SK-N-SH (cell line): ENCODE measurements around the gene FMN2. TPM values are rescaled to one million over a fixed set of nuclear protein-coding genes. Genes with fewer than 3 reads are reported as not detected.
A peak's percentile ranks its signal among the peaks of the same experiment; 100 is the strongest.

ENCODE experiments used
- CTCF ChIA-PET: fragments of 300-600, 350-600 bp; formaldehyde crosslinking; extraction: SDS; loops from one replicate; lab custom pipeline; 2021; lab: Yijun Ruan, JAX
- POLR2A ChIA-PET: fragments of 350-600 bp; sonication (Branson Sonifier 250); formaldehyde crosslinking; extraction: SDS; loops from one replicate; lab custom pipeline; 2020; ENCODE audit warnings: antibody characterized with exemption, inconsistent platforms; lab: Yijun Ruan, JAX
- DNase-seq: peaks from one replicate; pipeline ENCODE4 v3.0.0; 2012
- H2AFZ ChIP-seq: fragments of 200-600 bp; sonication (generic); 2 replicates; pipeline ENCODE4 v1.8.1; 2016; ENCODE audit warnings: antibody characterized with exemption, mild to moderate bottlenecking, low read depth
- H3F3A ChIP-seq: fragments of 200-600 bp; sonication (generic); replicated peaks from 2 replicates; pipeline ENCODE3; 2016; ENCODE audit warnings: antibody characterized with exemption, mild to moderate bottlenecking; ENCODE audit not compliant: insufficient read depth
- H3K27ac ChIP-seq, 2 experiments: fragments of 200-500 bp in 1 of 2; fragments of 200-600 bp in 1 of 2; sonication (Bioruptor generic) in 1 of 2; sonication (generic), shearing (Covaris generic) in 1 of 2; 2 replicates each; pipeline versions ENCODE4 v1.5.1 to v1.6.1; 2014 to 2016; ENCODE audit warnings: low read depth in 2 of 2, inconsistent platforms in 1 of 2, low read length in 1 of 2, mild to moderate bottlenecking in 1 of 2, mixed read lengths in 1 of 2
- H3K27me3 ChIP-seq: fragments of 200-600 bp; sonication (generic), shearing (Covaris generic); 2 replicates; pipeline ENCODE4 v1.6.1; 2016; ENCODE audit warnings: mixed run types; ENCODE audit not compliant: insufficient read depth
- H3K36me3 ChIP-seq, 2 experiments: fragments of 200-500 bp in 1 of 2; fragments of 200-600 bp in 1 of 2; sonication (Bioruptor generic) in 1 of 2; sonication (generic) in 1 of 2; replicated peaks in 1 of 2; 2 replicates each; pipeline versions ENCODE3 to v1.5.1; 2014 to 2016; ENCODE audit warnings: low read length in 1 of 2, mild to moderate bottlenecking in 1 of 2; ENCODE audit not compliant: insufficient read depth in 2 of 2, control insufficient read depth in 1 of 2
- H3K4me1 ChIP-seq, 2 experiments: fragments of 200-500 bp in 1 of 2; fragments of 200-600 bp in 1 of 2; sonication (Bioruptor generic) in 1 of 2; sonication (generic), shearing (Covaris generic) in 1 of 2; 2 replicates each; pipeline versions ENCODE4 v1.5.1 to v1.6.1; 2014 to 2016; ENCODE audit warnings: low read depth in 1 of 2, low read length in 1 of 2, mixed run types in 1 of 2; ENCODE audit not compliant: insufficient read depth in 2 of 2, control insufficient read depth in 1 of 2
- H3K4me2 ChIP-seq: fragments of 200-600 bp; sonication (generic), shearing (Covaris generic); 2 replicates; pipeline ENCODE4 v1.6.1; 2017; ENCODE audit warnings: mixed run types
- H3K4me3 ChIP-seq, 2 experiments: fragments of 200-500 bp in 1 of 2; fragments of 200-600 bp in 1 of 2; sonication (Bioruptor generic) in 1 of 2; sonication (generic), shearing (Covaris generic) in 1 of 2; 2 replicates each; pipeline versions ENCODE4 v1.5.1 to v1.8.1; 2014 to 2016; ENCODE audit warnings: low read depth in 2 of 2, inconsistent platforms in 1 of 2, low read length in 1 of 2, mild to moderate bottlenecking in 1 of 2, mixed read lengths in 1 of 2, moderate library complexity in 1 of 2
- H3K79me2 ChIP-seq: fragments of 200-600 bp; sonication (generic); 2 replicates; pipeline ENCODE4 v1.8.1; 2017; ENCODE audit warnings: mild to moderate bottlenecking; ENCODE audit not compliant: insufficient read depth
- H3K9ac ChIP-seq: fragments of 200-600 bp; sonication (generic); 2 replicates; pipeline ENCODE4 v1.6.1; 2017; ENCODE audit warnings: mixed run types
- H3K9me2 ChIP-seq: fragments of 200-600 bp; sonication (generic); 2 replicates; pipeline ENCODE4 v1.6.1; 2017; ENCODE audit warnings: mixed run types
- H3K9me3 ChIP-seq: fragments of 200-600 bp; sonication (generic); 2 replicates; pipeline ENCODE4 v1.6.1; 2017; ENCODE audit warnings: mixed run types, mild to moderate bottlenecking, moderate library complexity
- H4K20me1 ChIP-seq: fragments of 200-600 bp; sonication (generic); 2 replicates; pipeline ENCODE4 v1.6.1; 2017; ENCODE audit warnings: mild to moderate bottlenecking, mixed run types; ENCODE audit not compliant: insufficient read depth
- CHD2 ChIP-seq: fragments of 150-350 bp; IDR thresholded peaks from 2 replicates; pipeline ENCODE4 v1.6.1; 2018; ENCODE audit warnings: low read length; ENCODE audit not compliant: partially characterized antibody
- EP300 ChIP-seq, 2 experiments: IDR thresholded peaks; 2 replicates each; pipeline versions ENCODE4 v1.4.0 to v1.6.1; 2012; ENCODE audit warnings: borderline replicate concordance in 1 of 2, low read depth in 1 of 2, low read length in 1 of 2
- EZH2phosphoT487 ChIP-seq: fragments of 200-600 bp; sonication (generic); IDR thresholded peaks from 2 replicates; pipeline ENCODE4 v1.6.1; 2017; ENCODE audit warnings: low read depth, mixed run types, mild to moderate bottlenecking, antibody characterized with exemption, moderate library complexity, borderline replicate concordance
- FOSL2 ChIP-seq: IDR thresholded peaks from 2 replicates; pipeline ENCODE4 v1.4.0; 2012; ENCODE audit warnings: low read depth, mild to moderate bottlenecking, moderate library complexity, borderline replicate concordance
- FOXJ3 ChIP-seq: sonication (generic); formaldehyde crosslinking; IDR thresholded peaks from 2 replicates; pipeline ENCODE4 v1.5.1; 2020; ENCODE audit warnings: mild to moderate bottlenecking, missing genetic modification reagents
- FOXM1 ChIP-seq: IDR thresholded peaks from 2 replicates; pipeline ENCODE4 v1.4.0; 2012; ENCODE audit warnings: low read depth, mild to moderate bottlenecking
- GABPA ChIP-seq: IDR thresholded peaks from 2 replicates; pipeline ENCODE4 v1.4.0; 2012; ENCODE audit warnings: low read depth, mild to moderate bottlenecking
- GATA2 ChIP-seq: sonication (generic); formaldehyde crosslinking; IDR thresholded peaks from 2 replicates; pipeline ENCODE4 v1.5.0; 2020; ENCODE audit warnings: mild to moderate bottlenecking, missing genetic modification reagents
- IRF3 ChIP-seq: fragments of 150-350 bp; IDR thresholded peaks from 2 replicates; pipeline ENCODE4 v1.6.1; 2016; ENCODE audit warnings: mild to moderate bottlenecking, low read depth, low read length
- JUND ChIP-seq: IDR thresholded peaks from 2 replicates; pipeline ENCODE4 v1.4.0; 2012
- POLR2AphosphoS5 ChIP-seq: IDR thresholded peaks from 2 replicates; pipeline ENCODE4 v1.6.1; 2012; ENCODE audit warnings: low read depth, low read length
- RAD21 ChIP-seq: IDR thresholded peaks from 2 replicates; pipeline ENCODE4 v1.6.1; 2012; ENCODE audit warnings: mild to moderate bottlenecking, low read length
- RCOR1 ChIP-seq: fragments of 150-350 bp; IDR thresholded peaks from 2 replicates; pipeline ENCODE4 v1.6.1; 2017; ENCODE audit warnings: antibody characterized with exemption, low read length
- RFX5 ChIP-seq: IDR thresholded peaks from 2 replicates; pipeline ENCODE4 v1.6.1; 2012; ENCODE audit warnings: mild to moderate bottlenecking, improper control_type of control experiment, low read length
- RXRA ChIP-seq: IDR thresholded peaks from 2 replicates; pipeline ENCODE4 v1.4.0; 2012; ENCODE audit warnings: low read depth, mild to moderate bottlenecking, borderline replicate concordance
- TCF12 ChIP-seq: IDR thresholded peaks from 2 replicates; pipeline ENCODE4 v1.4.0; 2012
- TEAD4 ChIP-seq: IDR thresholded peaks from 2 replicates; pipeline ENCODE4 v1.4.0; 2012; ENCODE audit warnings: mild to moderate bottlenecking, borderline replicate concordance; ENCODE audit not compliant: insufficient read depth
- USF1 ChIP-seq: IDR thresholded peaks from 2 replicates; pipeline ENCODE4 v1.4.0; 2012; ENCODE audit warnings: low read depth, borderline replicate concordance
- USF2 ChIP-seq: fragments of 150-350 bp; IDR thresholded peaks from 2 replicates; pipeline ENCODE4 v1.6.1; 2017; ENCODE audit warnings: antibody characterized with exemption, low read length, low read depth, borderline replicate concordance
- YY1 ChIP-seq: IDR thresholded peaks from 2 replicates; pipeline ENCODE4 v1.4.0; 2012; ENCODE audit warnings: low read depth, mild to moderate bottlenecking
- WGBS: methylation state at CpG from one replicate; pipeline ENCODE4 v1.1.6; 2017; ENCODE audit warnings: low lambda C conversion rate; 5-methylcytosine and 5-hydroxymethylcytosine counted together
- polyA plus RNA-seq, 3 experiments: library from polyadenylated mRNA; depleted of rRNA; stranded (reverse); fragments of >200 nt; gene quantifications; 2 replicates each; pipeline ENCODE4 v1.2.3, GENCODE V29; 2012
- TF ChIP-seq, protein P1 (sequence below): IDR thresholded peaks from 2 replicates; pipeline ENCODE4 v1.4.0; 2012; ENCODE audit warnings: low read depth
- TF ChIP-seq, protein P2 (sequence below): IDR thresholded peaks from 2 replicates; pipeline ENCODE4; 2012
- TF ChIP-seq, protein P3 (sequence below): IDR thresholded peaks from 2 replicates; pipeline ENCODE4 v1.6.1; 2012; ENCODE audit warnings: mild to moderate bottlenecking, low read depth, low read length, moderate library complexity
- TF ChIP-seq, protein P4 (sequence below): IDR thresholded peaks from 2 replicates; pipeline ENCODE4 v1.4.0; 2012; ENCODE audit warnings: low read depth, borderline replicate concordance

The FMN2 gene
- polyA plus RNA-seq, 1 of the 3 experiments (the other 2 are of a cell fraction) = 7.2 TPM

- ChIA-PET POLR2A (interaction anchor here (0.6 kb wide), 1 partner anchor 99 kb away, joined by 3 read pairs; no protein-coding TSS in a partner anchor), CTCF (interaction anchor here (0.9 kb wide), 1 partner anchor 128 kb away, joined by 3 read pairs; no protein-coding TSS in a partner anchor)
- H3K4me1 ChIP-seq = peaks cover 4 to 14% of the 10 kb centered on the region in 2 experiments; a peak in 2 of 4 replicates
- peaks cover 43% of the 10 kb centered on the region for H3F3A ChIP-seq
- no peak overlapping the region for H3K4me3 ChIP-seq
- no peaks in the 10 kb centered on the region for H3K9me2 ChIP-seq
- H3K9me3 ChIP-seq = no peaks in the 10 kb centered on the region
- H3K27ac ChIP-seq = peak overlapping the region; percentile 71 to 93; a peak in 3 of 4 replicates
- 23% methylated on average over 3 of the region's 3 CpGs for WGBS
- H3K36me3 ChIP-seq = peaks cover 20 to 36% of the 10 kb centered on the region in 2 experiments
- H3K9ac ChIP-seq = peak overlapping the region; percentile 29; the same call in 1 of the 2 replicates
- no peaks in the 10 kb centered on the region for H3K27me3 ChIP-seq
- peak overlapping the region; percentile 44; the same call in 1 of the 2 replicates for H3K4me2 ChIP-seq
- no peak overlapping the region for H2AFZ ChIP-seq
- DNase-seq = no peak
- H4K20me1 ChIP-seq = no peaks in the 10 kb centered on the region
- peaks cover 80% of the 10 kb centered on the region for H3K79me2 ChIP-seq
- TF ChIP-seq GABPA = 0 out of 2 replicates have a peak, but pooled peaks have one; percentile 13
- peak; percentile 95 for TF ChIP-seq FOSL2
- TF ChIP-seq, protein P1, sequence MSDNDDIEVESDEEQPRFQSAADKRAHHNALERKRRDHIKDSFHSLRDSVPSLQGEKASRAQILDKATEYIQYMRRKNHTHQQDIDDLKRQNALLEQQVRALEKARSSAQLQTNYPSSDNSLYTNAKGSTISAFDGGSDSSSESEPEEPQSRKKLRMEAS = peak; percentile 33; the same call in 1 of the 2 replicates
- peak; percentile 98 for TF ChIP-seq TCF12
- no peak for TF ChIP-seq IRF3
- no peak for TF ChIP-seq RCOR1
- TF ChIP-seq, protein P2, sequence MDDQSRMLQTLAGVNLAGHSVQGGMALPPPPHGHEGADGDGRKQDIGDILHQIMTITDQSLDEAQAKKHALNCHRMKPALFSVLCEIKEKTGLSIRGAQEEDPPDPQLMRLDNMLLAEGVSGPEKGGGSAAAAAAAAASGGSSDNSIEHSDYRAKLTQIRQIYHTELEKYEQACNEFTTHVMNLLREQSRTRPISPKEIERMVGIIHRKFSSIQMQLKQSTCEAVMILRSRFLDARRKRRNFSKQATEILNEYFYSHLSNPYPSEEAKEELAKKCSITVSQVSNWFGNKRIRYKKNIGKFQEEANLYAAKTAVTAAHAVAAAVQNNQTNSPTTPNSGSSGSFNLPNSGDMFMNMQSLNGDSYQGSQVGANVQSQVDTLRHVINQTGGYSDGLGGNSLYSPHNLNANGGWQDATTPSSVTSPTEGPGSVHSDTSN = peak; percentile 91
- TF ChIP-seq USF2 = no peak
- TF ChIP-seq FOXJ3 = no peak
- TF ChIP-seq, protein P3, sequence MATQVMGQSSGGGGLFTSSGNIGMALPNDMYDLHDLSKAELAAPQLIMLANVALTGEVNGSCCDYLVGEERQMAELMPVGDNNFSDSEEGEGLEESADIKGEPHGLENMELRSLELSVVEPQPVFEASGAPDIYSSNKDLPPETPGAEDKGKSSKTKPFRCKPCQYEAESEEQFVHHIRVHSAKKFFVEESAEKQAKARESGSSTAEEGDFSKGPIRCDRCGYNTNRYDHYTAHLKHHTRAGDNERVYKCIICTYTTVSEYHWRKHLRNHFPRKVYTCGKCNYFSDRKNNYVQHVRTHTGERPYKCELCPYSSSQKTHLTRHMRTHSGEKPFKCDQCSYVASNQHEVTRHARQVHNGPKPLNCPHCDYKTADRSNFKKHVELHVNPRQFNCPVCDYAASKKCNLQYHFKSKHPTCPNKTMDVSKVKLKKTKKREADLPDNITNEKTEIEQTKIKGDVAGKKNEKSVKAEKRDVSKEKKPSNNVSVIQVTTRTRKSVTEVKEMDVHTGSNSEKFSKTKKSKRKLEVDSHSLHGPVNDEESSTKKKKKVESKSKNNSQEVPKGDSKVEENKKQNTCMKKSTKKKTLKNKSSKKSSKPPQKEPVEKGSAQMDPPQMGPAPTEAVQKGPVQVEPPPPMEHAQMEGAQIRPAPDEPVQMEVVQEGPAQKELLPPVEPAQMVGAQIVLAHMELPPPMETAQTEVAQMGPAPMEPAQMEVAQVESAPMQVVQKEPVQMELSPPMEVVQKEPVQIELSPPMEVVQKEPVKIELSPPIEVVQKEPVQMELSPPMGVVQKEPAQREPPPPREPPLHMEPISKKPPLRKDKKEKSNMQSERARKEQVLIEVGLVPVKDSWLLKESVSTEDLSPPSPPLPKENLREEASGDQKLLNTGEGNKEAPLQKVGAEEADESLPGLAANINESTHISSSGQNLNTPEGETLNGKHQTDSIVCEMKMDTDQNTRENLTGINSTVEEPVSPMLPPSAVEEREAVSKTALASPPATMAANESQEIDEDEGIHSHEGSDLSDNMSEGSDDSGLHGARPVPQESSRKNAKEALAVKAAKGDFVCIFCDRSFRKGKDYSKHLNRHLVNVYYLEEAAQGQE = 0 out of 2 replicates have a peak, but pooled peaks have one; percentile 24
- TF ChIP-seq RAD21 = no peak
- TF ChIP-seq RXRA = peak; percentile 68
- TF ChIP-seq FOXM1 = peak; percentile 92
- TF ChIP-seq CHD2 = no peak
- TF ChIP-seq YY1 = no peak
- no peak for TF ChIP-seq RFX5
- TF ChIP-seq, protein P4, sequence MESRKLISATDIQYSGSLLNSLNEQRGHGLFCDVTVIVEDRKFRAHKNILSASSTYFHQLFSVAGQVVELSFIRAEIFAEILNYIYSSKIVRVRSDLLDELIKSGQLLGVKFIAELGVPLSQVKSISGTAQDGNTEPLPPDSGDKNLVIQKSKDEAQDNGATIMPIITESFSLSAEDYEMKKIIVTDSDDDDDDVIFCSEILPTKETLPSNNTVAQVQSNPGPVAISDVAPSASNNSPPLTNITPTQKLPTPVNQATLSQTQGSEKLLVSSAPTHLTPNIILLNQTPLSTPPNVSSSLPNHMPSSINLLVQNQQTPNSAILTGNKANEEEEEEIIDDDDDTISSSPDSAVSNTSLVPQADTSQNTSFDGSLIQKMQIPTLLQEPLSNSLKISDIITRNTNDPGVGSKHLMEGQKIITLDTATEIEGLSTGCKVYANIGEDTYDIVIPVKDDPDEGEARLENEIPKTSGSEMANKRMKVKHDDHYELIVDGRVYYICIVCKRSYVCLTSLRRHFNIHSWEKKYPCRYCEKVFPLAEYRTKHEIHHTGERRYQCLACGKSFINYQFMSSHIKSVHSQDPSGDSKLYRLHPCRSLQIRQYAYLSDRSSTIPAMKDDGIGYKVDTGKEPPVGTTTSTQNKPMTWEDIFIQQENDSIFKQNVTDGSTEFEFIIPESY = peak; percentile 60; the same call in 1 of the 2 replicates
- TF ChIP-seq POLR2AphosphoS5 = peak; percentile 86
- no peak for TF ChIP-seq EZH2phosphoT487
- peak; percentile 94 for TF ChIP-seq JUND
- TF ChIP-seq GATA2 (CRISPR knock-in tag) = no peak
- peak; percentile 44 to 99; a peak in 2 of 4 replicates for TF ChIP-seq EP300 (IDR thresholded peaks at IDR 0.05; ENCODE audit: borderline replicate concordance in 1 of 2, low read depth in 1 of 2, low read length in 1 of 2)
- TF ChIP-seq TEAD4 = peak; percentile 93
- 0 out of 2 replicates have a peak, but pooled peaks have one; percentile 10 for TF ChIP-seq USF1
These were observed 167.2 kb downstream of the FMN2 start for GRCh38 chr1:240258910-240259309.
